ENCODE measurements around the gene REV1.

REV1 gene

GRCh38 chr2:99484205-99484604, 5.6 kb downstream of the REV1 start:
- TF ChIP-seq CTCF (IDR thresholded peaks at IDR 0.05; ENCODE audit: low read length): no peak
- no peak for TF ChIP-seq EZH2 (IDR thresholded peaks at IDR 0.05; ENCODE audit: borderline replicate concordance, low read length)
- no peak overlapping the region for H3K4me3 ChIP-seq (ENCODE audit: low read depth, low read length, poor library complexity, severe bottlenecking)
- H3K4me2 ChIP-seq (ENCODE audit: low read length): peak overlapping the region; percentile 65
- no peaks in the 10 kb centered on the region for H3K27me3 ChIP-seq (ENCODE audit: insufficient read depth, low read length)
- H3K79me2 ChIP-seq (ENCODE audit: insufficient read depth, low read length): peaks cover 95% of the 10 kb centered on the region
- H3K9me2 ChIP-seq (ENCODE audit: low read depth, low read length): no peaks in the 10 kb centered on the region
- H3K36me3 ChIP-seq (ENCODE audit: insufficient read depth, low read length): peaks cover 6% of the 10 kb centered on the region; the same call in 1 of the 2 replicates
- no peak overlapping the region for H2AFZ ChIP-seq (ENCODE audit: low read length)
- H4K20me1 ChIP-seq (ENCODE audit: insufficient read depth, low read length): no peaks in the 10 kb centered on the region; the same call in 1 of the 2 replicates
- H3K9me3 ChIP-seq (ENCODE audit: low read length): no peaks in the 10 kb centered on the region
- H3K4me1 ChIP-seq (ENCODE audit: insufficient read depth, low read length, severe bottlenecking): peaks cover 72% of the 10 kb centered on the region
- H3K27ac ChIP-seq (ENCODE audit: low read depth, low read length, poor library complexity, severe bottlenecking): no peak overlapping the region
- H3F3A ChIP-seq (ENCODE audit: insufficient read depth, low read length): no peaks in the 10 kb centered on the region
- no peak overlapping the region; the same call in 1 of the 2 replicates for H3K9ac ChIP-seq (ENCODE audit: low read length)

GRCh38 chr2:99481941-99482340, 7.9 kb downstream of the REV1 start:
- no peaks in the 10 kb centered on the region; the same call in 1 of the 2 replicates for H4K20me1 ChIP-seq (ENCODE audit: insufficient read depth, low read length)
- H3K27me3 ChIP-seq (ENCODE audit: insufficient read depth, low read length): no peaks in the 10 kb centered on the region
- no peaks in the 10 kb centered on the region for H3F3A ChIP-seq (ENCODE audit: insufficient read depth, low read length)
- H3K9ac ChIP-seq (ENCODE audit: low read length): no peak overlapping the region
- no peaks in the 10 kb centered on the region for H3K9me2 ChIP-seq (ENCODE audit: low read depth, low read length)
- H3K27ac ChIP-seq (ENCODE audit: low read depth, low read length, poor library complexity, severe bottlenecking): no peak overlapping the region
- peaks cover 6% of the 10 kb centered on the region; the same call in 1 of the 2 replicates for H3K36me3 ChIP-seq (ENCODE audit: insufficient read depth, low read length)
- no peak overlapping the region for H2AFZ ChIP-seq (ENCODE audit: low read length)
- no peak overlapping the region for H3K4me3 ChIP-seq (ENCODE audit: low read depth, low read length, poor library complexity, severe bottlenecking)
- peaks cover 65% of the 10 kb centered on the region for H3K4me1 ChIP-seq (ENCODE audit: insufficient read depth, low read length, severe bottlenecking)
- TF ChIP-seq CTCF (IDR thresholded peaks at IDR 0.05; ENCODE audit: low read length): no peak
- TF ChIP-seq EZH2 (IDR thresholded peaks at IDR 0.05; ENCODE audit: borderline replicate concordance, low read length): no peak
- H3K9me3 ChIP-seq (ENCODE audit: low read length): no peaks in the 10 kb centered on the region
- no peak overlapping the region for H3K4me2 ChIP-seq (ENCODE audit: low read length)
- peaks cover 99% of the 10 kb centered on the region for H3K79me2 ChIP-seq (ENCODE audit: insufficient read depth, low read length)

- no peak overlapping the region for H3K4me2 ChIP-seq (ENCODE audit: low read length)
- H3K4me3 ChIP-seq (ENCODE audit: low read depth, low read length, poor library complexity, severe bottlenecking): no peak overlapping the region
- H3K36me3 ChIP-seq (ENCODE audit: insufficient read depth, low read length): peaks cover 6% of the 10 kb centered on the region; the same call in 1 of the 2 replicates
- no peak overlapping the region for H3K9ac ChIP-seq (ENCODE audit: low read length)
- no peak for TF ChIP-seq CTCF (IDR thresholded peaks at IDR 0.05; ENCODE audit: low read length)
- TF ChIP-seq EZH2 (IDR thresholded peaks at IDR 0.05; ENCODE audit: borderline replicate concordance, low read length): no peak
- H3K79me2 ChIP-seq (ENCODE audit: insufficient read depth, low read length): peaks cover 99% of the 10 kb centered on the region
- H3F3A ChIP-seq (ENCODE audit: insufficient read depth, low read length): no peaks in the 10 kb centered on the region
- peaks cover 61% of the 10 kb centered on the region for H3K4me1 ChIP-seq (ENCODE audit: insufficient read depth, low read length, severe bottlenecking)
- H3K27me3 ChIP-seq (ENCODE audit: insufficient read depth, low read length): no peaks in the 10 kb centered on the region
- H3K27ac ChIP-seq (ENCODE audit: low read depth, low read length, poor library complexity, severe bottlenecking): no peak overlapping the region
- H3K9me2 ChIP-seq (ENCODE audit: low read depth, low read length): no peaks in the 10 kb centered on the region
- no peaks in the 10 kb centered on the region for H3K9me3 ChIP-seq (ENCODE audit: low read length)
- H2AFZ ChIP-seq (ENCODE audit: low read length): no peak overlapping the region
- H4K20me1 ChIP-seq (ENCODE audit: insufficient read depth, low read length): no peaks in the 10 kb centered on the region; the same call in 1 of the 2 replicates
These were observed 8.3 kb downstream of the REV1 start for GRCh38 chr2:99481527-99481926.

Measured in OCI-LY1 (cell line).